ENCODE results near the gene OAS3.

OAS3 gene

DNA sequence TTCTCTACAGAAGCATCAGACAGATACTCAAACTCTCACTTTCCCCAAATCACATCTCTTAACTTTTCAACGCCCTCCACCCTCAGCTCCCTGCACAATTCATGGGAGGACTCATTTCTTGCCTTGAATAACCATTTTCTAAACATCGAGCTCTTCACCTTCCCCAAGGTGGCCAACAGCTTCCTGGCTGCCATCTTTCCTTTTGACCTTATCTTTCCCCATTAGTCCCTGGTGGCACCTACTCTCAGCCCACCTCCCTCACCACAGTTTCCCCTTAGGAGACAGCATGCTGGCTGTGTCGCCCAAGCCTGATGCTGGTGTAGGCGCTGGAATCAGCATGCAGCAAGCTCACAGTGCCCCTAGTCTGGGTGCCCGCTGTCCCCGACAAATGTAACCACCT is 39.9 kb upstream of the OAS3 start:
- Histone ChIP-seq H3K9me3 (ENCODE audit: insufficient read depth, low read depth, low read length) (no peaks in the 10 kb centered on the region), H3K36me3 (ENCODE audit: control insufficient read depth in 1 of 2, insufficient read depth in 2 of 2, low read length in 2 of 2) (no peaks in the 10 kb centered on the region)

DNA sequence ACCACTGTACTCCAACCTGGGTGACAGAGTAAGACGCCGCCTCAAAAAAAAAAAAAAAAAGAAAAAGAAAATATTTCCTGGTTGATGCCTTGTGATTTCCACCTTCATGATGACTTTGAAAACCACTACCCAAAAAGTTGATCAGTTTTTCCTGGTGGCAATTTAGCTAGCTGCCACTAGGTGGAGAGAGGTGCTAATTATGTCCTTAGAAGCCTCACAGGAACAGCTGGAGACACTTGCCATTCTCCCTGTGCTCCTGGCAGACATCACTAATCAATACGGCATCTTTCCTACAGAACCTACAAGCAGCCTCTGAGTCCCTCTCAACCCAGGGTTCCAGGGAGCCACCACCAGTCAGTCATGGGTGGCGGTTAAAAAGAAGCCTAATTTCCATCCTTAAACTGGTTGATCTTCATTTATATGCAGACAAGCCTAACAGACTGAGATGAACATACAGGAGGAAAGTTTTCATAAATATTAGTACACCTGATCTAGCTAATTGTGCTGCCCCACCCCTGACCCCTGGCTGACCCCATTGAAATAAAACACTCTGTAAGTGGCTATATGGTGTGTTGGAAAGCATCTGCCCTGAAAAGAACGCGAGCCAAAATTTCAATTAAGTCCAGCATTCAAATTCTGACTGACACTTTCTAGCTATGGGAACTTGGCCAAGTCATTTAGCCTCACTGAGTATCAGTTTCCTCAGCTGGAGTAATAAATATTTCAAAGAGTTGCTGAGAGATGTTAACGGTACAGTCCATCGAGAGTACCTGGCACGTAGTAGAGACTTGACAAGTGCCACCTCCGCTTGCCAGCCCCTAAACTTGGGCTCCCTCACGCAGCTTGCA is 37.8 kb upstream of the OAS3 start:
- Histone ChIP-seq H3K18ac (ENCODE audit: low read length) (no peak overlapping the region), H3K9me3 (ENCODE audit: insufficient read depth, low read depth, low read length) (no peaks in the 10 kb centered on the region), H3K27ac (ENCODE audit: low read depth, low read length) (no peak overlapping the region), H4K8ac (ENCODE audit: low read depth, low read length) (no peak overlapping the region), H2AK5ac (ENCODE audit: low read length) (no peak overlapping the region), H4K91ac (ENCODE audit: low read depth, low read length) (no peak overlapping the region), H2BK5ac (ENCODE audit: low read depth, low read length, poor library complexity) (no peak overlapping the region), H3K4ac (ENCODE audit: low read depth, low read length) (no peak overlapping the region), H3K4me2 (ENCODE audit: low read length) (no peak overlapping the region), H3K9ac (ENCODE audit: low read length) (no peak overlapping the region), H3K27me3 (ENCODE audit: insufficient read depth, low read length) (no peaks in the 10 kb centered on the region), H3K4me1 (ENCODE audit: control insufficient read depth in 1 of 2, insufficient read depth in 2 of 2, low read length in 2 of 2) (no peaks in the 10 kb centered on the region), H3K14ac (ENCODE audit: low read length) (no peak overlapping the region), H3K79me1 (ENCODE audit: low read length) (no peaks in the 10 kb centered on the region), H4K12ac (ENCODE audit: low read depth, low read length) (no peak overlapping the region), H2AFZ (ENCODE audit: insufficient read depth, low read length, poor library complexity) (no peak overlapping the region), H3K23ac (ENCODE audit: low read length) (no peak overlapping the region), H2BK12ac (ENCODE audit: low read length) (no peak overlapping the region), H3K4me3 (ENCODE audit: low read depth, low read length) (no peak overlapping the region), H3K36me3 (ENCODE audit: control insufficient read depth in 1 of 2, insufficient read depth in 2 of 2, low read length in 2 of 2) (no peaks in the 10 kb centered on the region), H2BK120ac (ENCODE audit: insufficient read depth, low read length, poor library complexity) (no peak overlapping the region), H3K79me2 (ENCODE audit: control insufficient read depth, insufficient read depth, low read length, poor library complexity) (no peaks in the 10 kb centered on the region)
- no CpG with 5 or more reads among the region's 11 CpGs for WGBS (ENCODE audit: extremely low coverage, insufficient coverage, insufficient read length)
- peak; percentile 22 to 76 for DNase-seq

More for the DNA sequence above, 39.9 kb upstream of the OAS3 start:
- no peak overlapping the region for H3K18ac ChIP-seq (ENCODE audit: low read length)
- H3K4me2 ChIP-seq (ENCODE audit: low read length), result no peak overlapping the region
- H4K91ac ChIP-seq (ENCODE audit: low read depth, low read length), result no peak overlapping the region
- H3K4me1 ChIP-seq (ENCODE audit: control insufficient read depth in 1 of 2, insufficient read depth in 2 of 2, low read length in 2 of 2), result no peaks in the 10 kb centered on the region
- H2BK120ac ChIP-seq (ENCODE audit: insufficient read depth, low read length, poor library complexity), result no peak overlapping the region
- no peak overlapping the region for H3K4me3 ChIP-seq (ENCODE audit: low read depth, low read length)
- H4K8ac ChIP-seq (ENCODE audit: low read depth, low read length), result no peak overlapping the region
- H3K27me3 ChIP-seq (ENCODE audit: insufficient read depth, low read length), result no peaks in the 10 kb centered on the region
- H3K23ac ChIP-seq (ENCODE audit: low read length), result no peak overlapping the region
- 100% methylated on average over 1 of the region's 6 CpGs for WGBS (ENCODE audit: extremely low coverage, insufficient coverage, insufficient read length)
- no peak overlapping the region for H3K14ac ChIP-seq (ENCODE audit: low read length)
- H2BK12ac ChIP-seq (ENCODE audit: low read length), result no peak overlapping the region
- H3K79me2 ChIP-seq (ENCODE audit: control insufficient read depth, insufficient read depth, low read length, poor library complexity), result no peaks in the 10 kb centered on the region
- no peak overlapping the region for H2AK5ac ChIP-seq (ENCODE audit: low read length)
- H3K9ac ChIP-seq (ENCODE audit: low read length), result no peak overlapping the region
- no peak overlapping the region for H2BK5ac ChIP-seq (ENCODE audit: low read depth, low read length, poor library complexity)
- H3K79me1 ChIP-seq (ENCODE audit: low read length), result no peaks in the 10 kb centered on the region
- no peak overlapping the region for H4K12ac ChIP-seq (ENCODE audit: low read depth, low read length)
- no peak overlapping the region for H2AFZ ChIP-seq (ENCODE audit: insufficient read depth, low read length, poor library complexity)
- H3K4ac ChIP-seq (ENCODE audit: low read depth, low read length), result no peak overlapping the region
- no peak for DNase-seq
- H3K27ac ChIP-seq (ENCODE audit: low read depth, low read length), result no peak overlapping the region

GRCh38 chr12:112901271-112901670 is 37.0 kb upstream of the OAS3 start:
- H3K27me3 ChIP-seq (ENCODE audit: insufficient read depth, low read length), result no peaks in the 10 kb centered on the region
- H3K4me3 ChIP-seq (ENCODE audit: low read depth, low read length), result no peak overlapping the region
- H4K12ac ChIP-seq (ENCODE audit: low read depth, low read length), result no peak overlapping the region
- H3K4ac ChIP-seq (ENCODE audit: low read depth, low read length), result no peak overlapping the region
- WGBS (ENCODE audit: extremely low coverage, insufficient coverage, insufficient read length), result no CpG with 5 or more reads among the region's 2 CpGs
- H3K18ac ChIP-seq (ENCODE audit: low read length), result no peak overlapping the region
- no peak overlapping the region for H2BK5ac ChIP-seq (ENCODE audit: low read depth, low read length, poor library complexity)
- no peak overlapping the region for H2AK5ac ChIP-seq (ENCODE audit: low read length)
- no peak overlapping the region for H4K91ac ChIP-seq (ENCODE audit: low read depth, low read length)
- H2BK12ac ChIP-seq (ENCODE audit: low read length), result no peak overlapping the region
- H3K79me1 ChIP-seq (ENCODE audit: low read length), result no peaks in the 10 kb centered on the region
- H3K9me3 ChIP-seq (ENCODE audit: insufficient read depth, low read depth, low read length), result no peaks in the 10 kb centered on the region
- H3K79me2 ChIP-seq (ENCODE audit: control insufficient read depth, insufficient read depth, low read length, poor library complexity), result no peaks in the 10 kb centered on the region
- no peak overlapping the region for H3K27ac ChIP-seq (ENCODE audit: low read depth, low read length)
- no peak overlapping the region for H3K4me2 ChIP-seq (ENCODE audit: low read length)
- no peaks in the 10 kb centered on the region for H3K36me3 ChIP-seq (ENCODE audit: control insufficient read depth in 1 of 2, insufficient read depth in 2 of 2, low read length in 2 of 2)
- no peak overlapping the region for H2BK120ac ChIP-seq (ENCODE audit: insufficient read depth, low read length, poor library complexity)
- no peak overlapping the region for H3K9ac ChIP-seq (ENCODE audit: low read length)
- no peak overlapping the region for H2AFZ ChIP-seq (ENCODE audit: insufficient read depth, low read length, poor library complexity)
- no peak for DNase-seq
- H4K8ac ChIP-seq (ENCODE audit: low read depth, low read length), result no peak overlapping the region
- no peak overlapping the region for H3K14ac ChIP-seq (ENCODE audit: low read length)
- H3K4me1 ChIP-seq (ENCODE audit: control insufficient read depth in 1 of 2, insufficient read depth in 2 of 2, low read length in 2 of 2), result no peaks in the 10 kb centered on the region
- H3K23ac ChIP-seq (ENCODE audit: low read length), result no peak overlapping the region

GRCh38 chr12:112904571-112904970 is 33.7 kb upstream of the OAS3 start:
- no peak overlapping the region for H2BK5ac ChIP-seq (ENCODE audit: low read depth, low read length, poor library complexity)
- H4K8ac ChIP-seq (ENCODE audit: low read depth, low read length), result no peak overlapping the region
- H3K79me2 ChIP-seq (ENCODE audit: control insufficient read depth, insufficient read depth, low read length, poor library complexity), result no peaks in the 10 kb centered on the region
- H3K14ac ChIP-seq (ENCODE audit: low read length), result no peak overlapping the region
- H3K27me3 ChIP-seq (ENCODE audit: insufficient read depth, low read length), result no peaks in the 10 kb centered on the region
- no peak overlapping the region for H3K18ac ChIP-seq (ENCODE audit: low read length)
- no peak overlapping the region for H2BK12ac ChIP-seq (ENCODE audit: low read length)
- no peak overlapping the region for H2AFZ ChIP-seq (ENCODE audit: insufficient read depth, low read length, poor library complexity)
- no peaks in the 10 kb centered on the region for H3K79me1 ChIP-seq (ENCODE audit: low read length)
- no peaks in the 10 kb centered on the region for H3K36me3 ChIP-seq (ENCODE audit: control insufficient read depth in 1 of 2, insufficient read depth in 2 of 2, low read length in 2 of 2)
- DNase-seq, result no peak
- H3K9ac ChIP-seq (ENCODE audit: low read length), result no peak overlapping the region
- no peak overlapping the region for H3K4ac ChIP-seq (ENCODE audit: low read depth, low read length)
- H3K9me3 ChIP-seq (ENCODE audit: insufficient read depth, low read depth, low read length), result no peaks in the 10 kb centered on the region
- H4K12ac ChIP-seq (ENCODE audit: low read depth, low read length), result no peak overlapping the region
- no peak overlapping the region for H2BK120ac ChIP-seq (ENCODE audit: insufficient read depth, low read length, poor library complexity)
- H3K4me3 ChIP-seq (ENCODE audit: low read depth, low read length), result no peak overlapping the region
- no peak overlapping the region for H4K91ac ChIP-seq (ENCODE audit: low read depth, low read length)
- H2AK5ac ChIP-seq (ENCODE audit: low read length), result no peak overlapping the region
- no peak overlapping the region for H3K4me2 ChIP-seq (ENCODE audit: low read length)
- peaks cover 0 to 3% of the 10 kb centered on the region in 2 experiments for H3K4me1 ChIP-seq (ENCODE audit: control insufficient read depth in 1 of 2, insufficient read depth in 2 of 2, low read length in 2 of 2)
- H3K23ac ChIP-seq (ENCODE audit: low read length), result no peak overlapping the region
- H3K27ac ChIP-seq (ENCODE audit: low read depth, low read length), result no peak overlapping the region
